ENCODE measurements around the gene PPP1R12C. TPM values are rescaled to one million over a fixed set of nuclear protein-coding genes. Genes with fewer than 3 reads are reported as not detected.

Gene PPP1R12C
- total RNA-seq, 3 donors from 2014 or later: 68.3 to 148 (median 91.7) TPM

GRCh38 chr19:55077106-55077505 lies 40.3 kb downstream of the PPP1R12C start:
- Histone ChIP-seq H3K36me3 (no peaks in the 10 kb centered on the region), H3K4me1 (no peaks in the 10 kb centered on the region), H3K9me3 (no peaks in the 10 kb centered on the region), H3K27me3 (peaks cover under 1 to 2% of the 10 kb centered on the region in 2 donors), H3K4me3 (no peak overlapping the region), H3K27ac (no peak overlapping the region)
- intact Hi-C loops (cut with DNase I; ENCODE audit: low total_unique reads): no loop called here
- no peak for DNase-seq (ENCODE audit: low spot score in 2 of 2)
- TF ChIP-seq CTCF (IDR thresholded peaks at IDR 0.05): no peak
- TF ChIP-seq POLR2AphosphoS5 (IDR thresholded peaks at IDR 0.05): no peak
- no peak for TF ChIP-seq POLR2A (IDR thresholded peaks at IDR 0.05)

- no peaks in the 10 kb centered on the region for H3K4me1 ChIP-seq
- H3K36me3 ChIP-seq: no peaks in the 10 kb centered on the region
- H3K9me3 ChIP-seq: no peaks in the 10 kb centered on the region
- TF ChIP-seq POLR2AphosphoS5 (IDR thresholded peaks at IDR 0.05): no peak
- no peak for TF ChIP-seq CTCF (IDR thresholded peaks at IDR 0.05)
- TF ChIP-seq POLR2A (IDR thresholded peaks at IDR 0.05): no peak
- intact Hi-C loops (cut with DNase I; ENCODE audit: low total_unique reads): no loop called here
- H3K27me3 ChIP-seq: no peaks in the 10 kb centered on the region
- peak overlapping the region; percentile 78 to 84 for H3K27ac ChIP-seq
- DNase-seq (ENCODE audit: low spot score in 2 of 2): no peak
- H3K4me3 ChIP-seq: peak overlapping the region in 2 of 3 donors; percentile 44 to 65
Measured at GRCh38 chr19:55076321-55076720, 41.1 kb downstream of the PPP1R12C start.

DNA sequence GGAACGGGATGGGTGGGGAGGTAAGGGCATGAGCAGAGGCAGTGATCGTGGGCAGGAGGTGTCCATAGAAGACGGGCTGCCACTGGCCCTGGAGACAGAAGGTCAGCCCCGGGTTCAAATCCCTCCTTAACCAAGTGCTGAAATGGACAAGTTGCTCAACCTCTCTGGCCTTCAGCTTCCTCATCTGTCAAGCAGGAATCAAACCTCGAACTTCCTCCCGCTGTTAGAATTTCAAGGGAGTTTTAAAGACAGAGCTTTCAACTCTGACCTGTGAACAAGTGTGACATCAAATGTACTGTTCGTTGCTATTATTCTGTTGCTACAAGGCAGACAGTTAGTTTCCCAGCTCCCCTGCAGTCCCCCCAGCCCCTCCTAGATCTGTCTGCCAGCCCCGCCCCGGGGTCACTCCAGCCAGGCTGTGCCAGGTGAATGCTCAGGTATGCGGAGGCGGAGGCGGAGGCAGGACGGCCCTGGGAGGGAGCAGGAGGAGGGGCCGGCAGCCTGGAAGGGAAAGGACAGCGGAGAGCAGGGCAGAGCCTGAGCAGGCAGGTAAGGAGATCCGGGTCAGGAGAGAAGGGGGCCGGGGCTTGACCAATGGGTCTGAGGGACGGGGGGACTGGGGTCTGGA lies 42.0 kb downstream of the PPP1R12C start, which contains the start of gene EPS8L1:
Gene EPS8L1, plus strand, starts transcription at position 499 of the 628 bp plus-strand sequence. CDS start 576 bp downstream, outside the sequence.
- Histone ChIP-seq H3K27me3 (no peaks in the 10 kb centered on the region), H3K36me3 (no peaks in the 10 kb centered on the region), H3K4me1 (no peaks in the 10 kb centered on the region), H3K4me3 (peak within 1 kb of the TSS in 2 of 3 donors; percentile 44 to 65), H3K27ac (peak within 1 kb of the TSS; percentile 78 to 84), H3K9me3 (no peaks in the 10 kb centered on the region)
- TF ChIP-seq CTCF (IDR thresholded peaks at IDR 0.05) (no peak), POLR2AphosphoS5 (IDR thresholded peaks at IDR 0.05) (peak in 1 of 3 donors; percentile 43)
- DNase-seq (ENCODE audit: low spot score in 2 of 2): peak; percentile 76 to 79
- intact Hi-C loops (cut with DNase I; ENCODE audit: low total_unique reads): no loop called here

GRCh38 chr19:55071913-55072312 lies 45.5 kb downstream of the PPP1R12C start:
- intact Hi-C loops (cut with DNase I; ENCODE audit: low total_unique reads): no loop called here
- TF ChIP-seq POLR2AphosphoS5 (IDR thresholded peaks at IDR 0.05) (no peak), POLR2A (IDR thresholded peaks at IDR 0.05) (no peak), CTCF (IDR thresholded peaks at IDR 0.05) (no peak)
- peaks cover 3 to 5% of the 10 kb centered on the region in 2 donors for H3K27me3 ChIP-seq

DNA sequence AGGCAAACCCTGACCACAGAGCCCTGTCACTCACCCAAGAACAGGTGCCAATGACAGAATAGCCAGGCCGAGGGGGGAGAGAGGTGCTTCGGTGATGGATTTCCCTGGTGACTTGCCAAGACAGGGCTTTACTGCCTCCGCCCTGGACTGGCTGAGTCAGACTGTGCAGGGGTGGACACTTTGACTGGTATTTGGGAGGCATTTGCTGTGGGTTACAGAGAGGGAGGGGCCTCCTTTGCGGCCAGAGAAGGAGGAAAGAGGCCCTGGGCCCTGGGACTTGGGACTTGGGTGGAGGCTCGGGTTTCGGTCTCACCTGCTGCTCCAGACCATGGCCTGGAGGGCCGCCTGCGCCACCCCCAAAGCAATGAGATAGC lies 46.3 kb downstream of the PPP1R12C start:
- H3K27ac ChIP-seq: peak overlapping the region; percentile 36 to 58
- H3K36me3 ChIP-seq: no peaks in the 10 kb centered on the region
- peak in 1 of 2 donors; percentile 39 for DNase-seq (ENCODE audit: low spot score in 2 of 2)
- TF ChIP-seq POLR2A (IDR thresholded peaks at IDR 0.05): no peak
- TF ChIP-seq CTCF (IDR thresholded peaks at IDR 0.05): no peak
- TF ChIP-seq POLR2AphosphoS5 (IDR thresholded peaks at IDR 0.05): no peak
- H3K9me3 ChIP-seq: no peaks in the 10 kb centered on the region
- H3K27me3 ChIP-seq: peaks cover 3 to 5% of the 10 kb centered on the region in 2 donors
- intact Hi-C loops (cut with DNase I; ENCODE audit: low total_unique reads): no loop called here
- no peaks in the 10 kb centered on the region for H3K4me1 ChIP-seq
- H3K4me3 ChIP-seq: no peak overlapping the region

More at GRCh38 chr19:55071913-55072312, 45.5 kb downstream of the PPP1R12C start:
- no peak for DNase-seq (ENCODE audit: low spot score in 2 of 2)
- Histone ChIP-seq H3K27ac (no peak overlapping the region), H3K9me3 (no peaks in the 10 kb centered on the region), H3K4me1 (no peaks in the 10 kb centered on the region), H3K36me3 (no peaks in the 10 kb centered on the region), H3K4me3 (no peak overlapping the region)

Data from breast epithelium (tissue), 4 donors.